IMR-90 (cell line): ENCODE results near the gene DHRS13. TPM values are rescaled to one million over a fixed set of nuclear protein-coding genes. Genes with fewer than 3 reads are reported as not detected.

ENCODE experiments used
- ATAC-seq: fragments of 200-7000 bp; cut with Tn5 transposase; 2 replicates; pipeline ENCODE4 v1.9.1; 2020; ENCODE audit warnings: low read depth, mild to moderate bottlenecking, moderate library complexity
- BruUV-seq: library from RNA; stranded (reverse); fragments of 400-500 nt; replicated peaks from 2 replicates; lab custom pipeline; 2021; lab: Mats Ljungman, UMichigan
- CTCF ChIA-PET: fragments of 300-600 bp; formaldehyde crosslinking; extraction: SDS; loops from one replicate; lab custom pipeline; 2021; ENCODE audit warnings: antibody characterized with exemption; lab: Yijun Ruan, JAX
- POLR2A ChIA-PET: fragments of 300-600 bp; sonication (Branson Sonifier 250); formaldehyde crosslinking; loops from one replicate; lab custom pipeline; 2022; ENCODE audit warnings: antibody characterized with exemption; ENCODE audit not compliant: unreplicated experiment; lab: Charles Lee
- DNase-seq: peaks from one replicate; pipeline ENCODE4 v3.0.0; 2013
- H2AFZ ChIP-seq: replicated peaks from 2 replicates; pipeline ENCODE3; 2013; ENCODE audit warnings: low read length, mild to moderate bottlenecking; ENCODE audit not compliant: poor library complexity
- H2AK5ac ChIP-seq: 2 replicates; pipeline ENCODE4 v1.6.1; 2013; ENCODE audit warnings: low read depth, low read length, inconsistent platforms
- H2AK9ac ChIP-seq: replicated peaks from 2 replicates; pipeline ENCODE3; 2013; ENCODE audit warnings: mild to moderate bottlenecking, low read depth, low read length, moderate library complexity; ENCODE audit not compliant: poor library complexity
- H2BK120ac ChIP-seq: 2 replicates; pipeline ENCODE4 v1.6.1; 2013; ENCODE audit warnings: low read depth, low read length, inconsistent platforms
- H2BK15ac ChIP-seq: 3 replicates; pipeline ENCODE4 v1.6.1; 2013; ENCODE audit warnings: low read depth, low read length, inconsistent platforms
- H2BK20ac ChIP-seq: 2 replicates; pipeline ENCODE4 v1.6.1; 2013; ENCODE audit warnings: low read depth, mild to moderate bottlenecking, inconsistent platforms, low read length, moderate library complexity
- H2BK5ac ChIP-seq: 2 replicates; pipeline ENCODE4 v1.6.1; 2013; ENCODE audit warnings: mild to moderate bottlenecking, low read depth, low read length, inconsistent platforms; ENCODE audit not compliant: poor library complexity, severe bottlenecking
- H3K14ac ChIP-seq: replicated peaks from 2 replicates; pipeline ENCODE4 v1.6.1; 2013; ENCODE audit warnings: low read depth, low read length, inconsistent platforms
- H3K18ac ChIP-seq: 2 replicates; pipeline ENCODE4 v1.6.1; 2013; ENCODE audit warnings: low read depth, low read length, control low read depth
- H3K23ac ChIP-seq: 2 replicates; pipeline ENCODE4 v1.6.1; 2013; ENCODE audit warnings: low read depth, low read length, inconsistent platforms
- H3K27ac ChIP-seq: 2 replicates; pipeline ENCODE4 v1.5.1; 2013; ENCODE audit warnings: mild to moderate bottlenecking, control low read depth, low read length; ENCODE audit not compliant: insufficient read depth
- H3K27me3 ChIP-seq: 2 replicates; pipeline ENCODE4 v1.6.1; 2013; ENCODE audit warnings: low read length; ENCODE audit not compliant: control insufficient read depth, insufficient read depth
- H3K36me3 ChIP-seq: 2 replicates; pipeline ENCODE4 v1.6.1; 2013; ENCODE audit warnings: low read length, mixed read lengths; ENCODE audit not compliant: control insufficient read depth, insufficient read depth
- H3K4ac ChIP-seq: 2 replicates; pipeline ENCODE4 v1.6.1; 2013; ENCODE audit warnings: low read depth, low read length, inconsistent platforms
- H3K4me1 ChIP-seq: 2 replicates; pipeline ENCODE4 v1.6.1; 2013; ENCODE audit warnings: low read length, mixed read lengths; ENCODE audit not compliant: control insufficient read depth, insufficient read depth
- H3K4me2 ChIP-seq: 2 replicates; pipeline ENCODE4 v1.6.1; 2013; ENCODE audit warnings: low read depth, mild to moderate bottlenecking, control low read depth, low read length, moderate library complexity
- H3K4me3 ChIP-seq: 2 replicates; pipeline ENCODE4 v1.5.1; 2013; ENCODE audit warnings: low read depth, mild to moderate bottlenecking, control low read depth, low read length, moderate library complexity; ENCODE audit not compliant: insufficient read depth
- H3K56ac ChIP-seq: 2 replicates; pipeline ENCODE4 v1.6.1; 2013; ENCODE audit warnings: low read length, inconsistent platforms; ENCODE audit not compliant: insufficient read depth; ENCODE audit errors: extremely low read depth
- H3K79me1 ChIP-seq, 2 experiments: 2 replicates each; pipeline ENCODE4 v1.6.1; 2013; ENCODE audit warnings: low read length in 2 of 2, inconsistent platforms in 1 of 2, low read depth in 1 of 2
- H3K9ac ChIP-seq: 2 replicates; pipeline ENCODE4 v1.6.1; 2013; ENCODE audit warnings: low read depth, low read length, control low read depth
- H3K9me1 ChIP-seq: 2 replicates; pipeline ENCODE4 v1.6.1; 2013; ENCODE audit warnings: low read length, inconsistent platforms; ENCODE audit not compliant: insufficient read depth
- H3K9me3 ChIP-seq: 2 replicates; pipeline ENCODE4 v1.6.1; 2013; ENCODE audit warnings: low read length; ENCODE audit not compliant: control insufficient read depth, insufficient read depth
- H4K20me1 ChIP-seq: 2 replicates; pipeline ENCODE4 v1.6.1; 2013; ENCODE audit warnings: low read length, inconsistent platforms; ENCODE audit not compliant: insufficient read depth
- H4K5ac ChIP-seq: 2 replicates; pipeline ENCODE4 v1.6.1; 2013; ENCODE audit warnings: mild to moderate bottlenecking, low read depth, low read length, control low read depth
- H4K8ac ChIP-seq, 2 experiments: 2 replicates each; pipeline ENCODE4 v1.6.1; 2013; ENCODE audit warnings: low read depth in 2 of 2, low read length in 2 of 2, control low read depth in 1 of 2, inconsistent platforms in 1 of 2
- H4K91ac ChIP-seq: 2 replicates; pipeline ENCODE4 v1.6.1; 2013; ENCODE audit warnings: low read depth, low read length, inconsistent platforms; ENCODE audit not compliant: insufficient read depth
- CEBPB ChIP-seq: IDR thresholded peaks from 2 replicates; pipeline ENCODE4 v1.6.1; 2012; ENCODE audit warnings: low read depth, low read length, improper control_type of control experiment
- CHD1 ChIP-seq: IDR thresholded peaks from 2 replicates; pipeline ENCODE4 v1.6.1; 2012; ENCODE audit warnings: low read depth, low read length, improper control_type of control experiment
- MAFK ChIP-seq: IDR thresholded peaks from 2 replicates; pipeline ENCODE4 v1.6.1; 2012; ENCODE audit warnings: low read depth, low read length, improper control_type of control experiment
- RCOR1 ChIP-seq: IDR thresholded peaks from 2 replicates; pipeline ENCODE4 v1.6.1; 2012; ENCODE audit warnings: mild to moderate bottlenecking, low read length, improper control_type of control experiment; ENCODE audit not compliant: insufficient replicate concordance
- WGBS, 2 experiments: methylation state at CpG; one replicate each; pipeline versions ENCODE4 v1.1.5 to v1.1.7; 2013; ENCODE audit warnings: missing lambda C conversion rate in 2 of 2; ENCODE audit not compliant: insufficient read length in 1 of 2; ENCODE audit errors: extremely low coverage in 2 of 2; 5-methylcytosine and 5-hydroxymethylcytosine counted together
- dilution Hi-C: fragments of 300-500 bp; cut with HindIII; formaldehyde crosslinking; loops from one replicate; pipeline ENCODE4 v1.14.3; 2018; ENCODE audit warnings: low sequenced_read_pairs; ENCODE audit not compliant: unreplicated experiment
- in situ Hi-C: fragments of 300-500 bp; cut with MboI; formaldehyde crosslinking; loops from 3 replicates; pipeline ENCODE4 v1.14.3; 2019; ENCODE audit warnings: low sequenced_read_pairs, inconsistent platforms, mixed read lengths
- intact Hi-C: fragments of 100-400 bp; cut with micrococcal nuclease; formaldehyde crosslinking; loops from 2 replicates; pipeline ENCODE4 v1.10.0; 2022
- polyA plus RNA-seq, 3 experiments: library from polyadenylated mRNA; depleted of rRNA; stranded (reverse); fragments of >200 nt; gene quantifications; 2 replicates each; pipeline ENCODE4 v1.2.3, GENCODE V29; 2012; ENCODE audit warnings: low replicate concordance in 1 of 3
- total RNA-seq: library from RNA; depleted of rRNA; stranded (reverse); fragments of >200 nt; gene quantifications from 2 replicates; pipeline ENCODE4 v1.2.3, GENCODE V29; 2012
- TF ChIP-seq, protein P1 (sequence below): fragments of 150-350 bp; IDR thresholded peaks from 2 replicates; pipeline ENCODE4 v1.6.1; 2017; ENCODE audit warnings: mild to moderate bottlenecking, antibody characterized with exemption, low read length, low read depth

DHRS13 gene
- total and polyA plus RNA-seq, 2 of the 4 experiments (the other 2 are of a cell fraction): 2.7 to 3.9 TPM

DNA sequence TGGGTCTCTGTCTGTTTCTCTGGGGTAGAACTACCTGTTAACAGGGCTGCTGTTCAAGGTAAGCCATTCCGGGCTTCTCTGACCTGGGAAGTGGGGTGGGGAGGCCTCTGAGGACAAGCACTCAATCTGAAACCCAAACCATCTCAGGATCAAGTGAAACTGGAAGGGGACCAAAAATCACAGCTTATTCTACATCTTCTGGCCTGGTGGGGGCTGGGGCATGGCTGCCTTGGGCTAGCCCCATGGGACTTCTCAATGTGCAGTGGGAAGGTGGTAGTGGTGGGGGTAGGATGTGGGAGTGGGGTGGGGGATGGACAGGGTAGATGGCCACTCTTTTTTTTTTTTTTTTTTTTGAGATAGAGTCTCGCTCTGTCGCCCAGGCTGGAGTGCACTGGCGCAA, 10.9 kb downstream of the DHRS13 start:
- H3K23ac ChIP-seq: no peak overlapping the region
- 86% methylated on average over 1 of the region's 4 CpGs; no CpG with 5 or more reads in 1 of the 2 experiments for WGBS, 2 experiments
- H3K79me1 ChIP-seq: peaks cover 14 to 44% of the 10 kb centered on the region in 2 experiments
- ATAC-seq (no peak), DNase-seq (no peak)
- no peaks in the 10 kb centered on the region for H3K27me3 ChIP-seq
- CTCF ChIA-PET: interaction anchor here (1.1 kb wide), 1 partner anchor 129 kb away, joined by 4 read pairs; no protein-coding TSS in a partner anchor
- H3K56ac ChIP-seq: no peak overlapping the region
- H2BK5ac ChIP-seq: no peak overlapping the region
- peaks cover 14% of the 10 kb centered on the region for H3K36me3 ChIP-seq
- dilution Hi-C loops: no loop called here
- peaks cover 3% of the 10 kb centered on the region; the same call in 1 of the 2 replicates for H3K4me1 ChIP-seq
- no peak overlapping the region for H3K4ac ChIP-seq
- no peak overlapping the region for H3K9ac ChIP-seq
- H3K4me2 ChIP-seq: no peak overlapping the region
- H3K4me3 ChIP-seq: no peak overlapping the region
- no peak overlapping the region for H2BK15ac ChIP-seq
- no peak overlapping the region for H2BK20ac ChIP-seq
- BruUV-seq: no TSS peak
- H3K9me3 ChIP-seq: no peaks in the 10 kb centered on the region
- no peak overlapping the region for H2AK5ac ChIP-seq
- no peak overlapping the region for H2AFZ ChIP-seq
- TF ChIP-seq, protein P1, sequence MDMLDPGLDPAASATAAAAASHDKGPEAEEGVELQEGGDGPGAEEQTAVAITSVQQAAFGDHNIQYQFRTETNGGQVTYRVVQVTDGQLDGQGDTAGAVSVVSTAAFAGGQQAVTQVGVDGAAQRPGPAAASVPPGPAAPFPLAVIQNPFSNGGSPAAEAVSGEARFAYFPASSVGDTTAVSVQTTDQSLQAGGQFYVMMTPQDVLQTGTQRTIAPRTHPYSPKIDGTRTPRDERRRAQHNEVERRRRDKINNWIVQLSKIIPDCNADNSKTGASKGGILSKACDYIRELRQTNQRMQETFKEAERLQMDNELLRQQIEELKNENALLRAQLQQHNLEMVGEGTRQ: no peak
- no peak for TF ChIP-seq RCOR1
- TF ChIP-seq CHD1: no peak
- no peak for TF ChIP-seq CEBPB
- no peak for TF ChIP-seq MAFK
- no peak overlapping the region for H3K27ac ChIP-seq
- peaks cover 33% of the 10 kb centered on the region; the same call in 1 of the 2 replicates for H4K20me1 ChIP-seq
- peaks cover 10% of the 10 kb centered on the region for H3K9me1 ChIP-seq
- intact Hi-C loops: no loop called here
- H2AK9ac ChIP-seq: no peak overlapping the region
- no peak overlapping the region for H3K14ac ChIP-seq
- no peak overlapping the region for H4K5ac ChIP-seq
- in situ Hi-C loops: no loop called here
- H3K18ac ChIP-seq: no peak overlapping the region
- H4K8ac ChIP-seq: no peak overlapping the region
- no peak overlapping the region for H2BK120ac ChIP-seq
- H4K91ac ChIP-seq: no peak overlapping the region
- POLR2A ChIA-PET: no interaction called here
